Neuronal stem cell (in vitro differentiated cells): ENCODE data around the gene SLC9A8.

Source experiments
- DNase-seq: peaks from one replicate; pipeline ENCODE4 v3.0.0-alpha.2; 2013; ENCODE audit warnings: low spot score
- H2AFZ ChIP-seq: one replicate; pipeline ENCODE4 v1.6.1; 2013; ENCODE audit warnings: mild to moderate bottlenecking, low read length, inconsistent platforms
- H2AK5ac ChIP-seq: 2 replicates; pipeline ENCODE4 v1.6.1; 2013; ENCODE audit warnings: low read depth, mild to moderate bottlenecking, inconsistent platforms, low read length, moderate library complexity, mixed read lengths
- H2BK120ac ChIP-seq: 2 replicates; pipeline ENCODE4 v1.6.1; 2013; ENCODE audit warnings: low read depth, mild to moderate bottlenecking, inconsistent platforms, low read length, moderate library complexity, mixed read lengths
- H2BK12ac ChIP-seq: one replicate; pipeline ENCODE4 v1.6.1; 2013; ENCODE audit warnings: low read length, inconsistent platforms
- H2BK15ac ChIP-seq: 2 replicates; pipeline ENCODE4 v1.6.1; 2013; ENCODE audit warnings: mild to moderate bottlenecking, low read length, inconsistent platforms, mixed read lengths
- H2BK5ac ChIP-seq: one replicate; pipeline ENCODE4 v1.6.1; 2013; ENCODE audit warnings: inconsistent platforms, mild to moderate bottlenecking, low read length, moderate library complexity
- H3K14ac ChIP-seq: one replicate; pipeline ENCODE4 v1.6.1; 2013; ENCODE audit warnings: low read length, inconsistent platforms
- H3K18ac ChIP-seq: 2 replicates; pipeline ENCODE4 v1.6.1; 2013; ENCODE audit warnings: low read length, inconsistent platforms
- H3K23ac ChIP-seq: 2 replicates; pipeline ENCODE4 v1.6.1; 2013; ENCODE audit warnings: low read depth, mild to moderate bottlenecking, mixed read lengths, low read length, inconsistent platforms; ENCODE audit not compliant: poor library complexity
- H3K27ac ChIP-seq: replicated peaks from 3 replicates; pipeline ENCODE4 v1.5.1; 2013; ENCODE audit warnings: low read length, inconsistent platforms
- H3K27me3 ChIP-seq, 3 experiments: 2 replicates each; pipeline ENCODE4 v1.6.1; 2013; ENCODE audit warnings: low read length in 3 of 3, mild to moderate bottlenecking in 2 of 3, inconsistent platforms in 1 of 3, low read depth in 1 of 3, mixed read lengths in 1 of 3, moderate library complexity in 1 of 3; ENCODE audit not compliant: control insufficient read depth in 3 of 3, insufficient read depth in 3 of 3
- H3K36me3 ChIP-seq, 2 donors: replicated peaks in 1 of 2; 2 replicates each; pipeline ENCODE4 v1.6.1; 2013; ENCODE audit warnings: low read length in 2 of 2; ENCODE audit not compliant: control insufficient read depth in 2 of 2, insufficient read depth in 2 of 2
- H3K4ac ChIP-seq: 2 replicates; pipeline ENCODE4 v1.6.1; 2013; ENCODE audit warnings: inconsistent platforms, mild to moderate bottlenecking, low read length, moderate library complexity
- H3K4me1 ChIP-seq, 2 donors: 1 replicate in 1 of 2; 2 replicates in 1 of 2; pipeline ENCODE4 v1.6.1; 2013; ENCODE audit warnings: low read length in 2 of 2, low read depth in 1 of 2; ENCODE audit not compliant: control insufficient read depth in 2 of 2, insufficient read depth in 1 of 2
- H3K4me2 ChIP-seq: one replicate; pipeline ENCODE4 v1.6.1; 2013; ENCODE audit warnings: mild to moderate bottlenecking, low read length, inconsistent platforms; ENCODE audit not compliant: insufficient read depth, poor library complexity, severe bottlenecking
- H3K4me3 ChIP-seq, 2 donors: 2 replicates each; pipeline ENCODE4 v1.5.1; 2013; ENCODE audit warnings: low read length in 2 of 2, mild to moderate bottlenecking in 2 of 2, inconsistent platforms in 1 of 2, moderate library complexity in 1 of 2
- H3K79me1 ChIP-seq: one replicate; pipeline ENCODE4 v1.6.1; 2013; ENCODE audit warnings: low read depth, mild to moderate bottlenecking, inconsistent platforms, low read length, moderate library complexity
- H3K9ac ChIP-seq: one replicate; pipeline ENCODE4 v1.6.1; 2013; ENCODE audit warnings: mild to moderate bottlenecking, low read depth, low read length, inconsistent platforms; ENCODE audit not compliant: poor library complexity
- H3K9me3 ChIP-seq, 2 donors: replicated peaks in 1 of 2; 2 replicates each; pipeline versions ENCODE3 to v1.6.1; 2013; ENCODE audit warnings: low read length in 2 of 2, mild to moderate bottlenecking in 2 of 2, inconsistent platforms in 1 of 2, low read depth in 1 of 2, mixed read lengths in 1 of 2, moderate library complexity in 1 of 2; ENCODE audit not compliant: control insufficient read depth in 2 of 2, insufficient read depth in 1 of 2
- H4K8ac ChIP-seq: one replicate; pipeline ENCODE4 v1.6.1; 2013; ENCODE audit warnings: low read depth, mild to moderate bottlenecking, inconsistent platforms, low read length, moderate library complexity
- H4K91ac ChIP-seq: one replicate; pipeline ENCODE4 v1.6.1; 2013; ENCODE audit warnings: low read length, low read depth, mild to moderate bottlenecking, inconsistent platforms; ENCODE audit not compliant: poor library complexity
- WGBS, 2 donors: extraction: QIAGEN DNeasy Blood & Tissue Kit; methylation state at CpG; one replicate each; pipeline ENCODE4 v1.1.7; 2013; ENCODE audit warnings: missing lambda C conversion rate in 2 of 2, mixed read lengths in 1 of 2; ENCODE audit not compliant: insufficient read length in 2 of 2, insufficient replicate concordance in 1 of 2; ENCODE audit errors: extremely low coverage in 2 of 2; 5-methylcytosine and 5-hydroxymethylcytosine counted together

The SLC9A8 gene

DNA sequence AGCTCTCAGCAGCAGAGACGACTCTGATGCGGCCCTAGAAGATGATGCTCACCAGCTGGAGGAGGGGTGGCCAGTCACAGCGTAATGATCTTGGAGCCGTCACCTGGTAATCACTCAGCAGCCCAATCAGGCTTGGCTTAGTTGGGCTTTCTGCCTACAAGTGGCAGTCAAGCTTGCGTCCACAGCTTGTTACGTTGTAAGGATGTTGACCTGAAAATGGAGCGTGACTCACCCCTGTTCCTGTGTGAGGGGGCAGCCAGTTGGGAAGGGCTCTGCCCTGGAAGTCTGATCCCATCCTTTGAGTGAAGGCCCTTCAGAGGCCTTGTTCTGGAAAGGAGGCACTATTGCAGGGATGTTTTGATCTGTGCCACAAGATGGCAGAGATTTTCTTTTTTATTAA lies 52.9 kb downstream of the SLC9A8 start:
- Histone ChIP-seq H3K4ac (no peak overlapping the region), H2AFZ (no peak overlapping the region), H3K79me1 (no peaks in the 10 kb centered on the region), H2AK5ac (no peak overlapping the region), H3K23ac (no peak overlapping the region), H4K8ac (no peak overlapping the region), H3K9ac (no peak overlapping the region), H2BK12ac (no peak overlapping the region), H3K18ac (no peak overlapping the region), H3K4me1 (peaks cover 2 to 10% of the 10 kb centered on the region in 2 donors), H3K9me3 (no peaks in the 10 kb centered on the region), H3K14ac (no peak overlapping the region), H3K4me3 (no peak overlapping the region), H3K27ac (no peak overlapping the region), H3K27me3 (no peaks in the 10 kb centered on the region), H4K91ac (no peak overlapping the region), H2BK120ac (no peak overlapping the region), H3K36me3 (peaks cover 6 to 35% of the 10 kb centered on the region in 2 donors), H2BK5ac (no peak overlapping the region), H3K4me2 (no peak overlapping the region), H2BK15ac (no peak overlapping the region)
- WGBS, 2 donors = no CpG with 5 or more reads among the region's 7 CpGs
- DNase-seq = no peak

DNA sequence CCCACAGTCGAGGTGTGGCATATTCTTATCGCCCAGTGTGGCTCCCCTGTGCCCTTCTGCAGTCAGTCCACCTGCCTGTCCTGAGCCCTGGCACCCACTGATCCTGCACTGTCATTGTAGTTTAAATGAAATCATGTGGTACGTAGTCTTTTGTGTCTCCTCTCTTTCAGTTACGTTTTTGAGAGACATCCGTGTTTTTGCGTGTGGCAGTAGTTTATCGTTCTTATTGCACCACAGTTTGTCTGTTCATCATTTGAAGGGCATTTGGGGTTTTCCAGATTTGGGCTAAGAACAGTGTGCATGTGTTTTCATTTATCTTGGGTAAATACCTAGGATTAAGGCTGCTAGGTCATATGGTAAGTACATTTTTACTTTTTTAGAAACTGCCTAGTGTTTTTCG lies 53.4 kb downstream of the SLC9A8 start:
- Histone ChIP-seq H3K9ac (no peak overlapping the region), H3K4ac (no peak overlapping the region), H2BK12ac (no peak overlapping the region), H3K4me3 (no peak overlapping the region), H3K36me3 (peaks cover 6 to 35% of the 10 kb centered on the region in 2 donors), H3K18ac (no peak overlapping the region), H4K8ac (no peak overlapping the region), H2AK5ac (no peak overlapping the region), H3K9me3 (no peaks in the 10 kb centered on the region), H2BK5ac (no peak overlapping the region), H4K91ac (no peak overlapping the region), H2BK120ac (no peak overlapping the region), H3K14ac (no peak overlapping the region), H3K27me3 (no peaks in the 10 kb centered on the region), H3K4me2 (no peak overlapping the region), H3K79me1 (no peaks in the 10 kb centered on the region), H3K4me1 (peaks cover 2 to 10% of the 10 kb centered on the region in 2 donors), H2BK15ac (no peak overlapping the region), H3K23ac (no peak overlapping the region), H2AFZ (no peak overlapping the region), H3K27ac (no peak overlapping the region)
- no CpG with 5 or more reads among the region's 8 CpGs for WGBS, 2 donors
- DNase-seq = no peak

DNA sequence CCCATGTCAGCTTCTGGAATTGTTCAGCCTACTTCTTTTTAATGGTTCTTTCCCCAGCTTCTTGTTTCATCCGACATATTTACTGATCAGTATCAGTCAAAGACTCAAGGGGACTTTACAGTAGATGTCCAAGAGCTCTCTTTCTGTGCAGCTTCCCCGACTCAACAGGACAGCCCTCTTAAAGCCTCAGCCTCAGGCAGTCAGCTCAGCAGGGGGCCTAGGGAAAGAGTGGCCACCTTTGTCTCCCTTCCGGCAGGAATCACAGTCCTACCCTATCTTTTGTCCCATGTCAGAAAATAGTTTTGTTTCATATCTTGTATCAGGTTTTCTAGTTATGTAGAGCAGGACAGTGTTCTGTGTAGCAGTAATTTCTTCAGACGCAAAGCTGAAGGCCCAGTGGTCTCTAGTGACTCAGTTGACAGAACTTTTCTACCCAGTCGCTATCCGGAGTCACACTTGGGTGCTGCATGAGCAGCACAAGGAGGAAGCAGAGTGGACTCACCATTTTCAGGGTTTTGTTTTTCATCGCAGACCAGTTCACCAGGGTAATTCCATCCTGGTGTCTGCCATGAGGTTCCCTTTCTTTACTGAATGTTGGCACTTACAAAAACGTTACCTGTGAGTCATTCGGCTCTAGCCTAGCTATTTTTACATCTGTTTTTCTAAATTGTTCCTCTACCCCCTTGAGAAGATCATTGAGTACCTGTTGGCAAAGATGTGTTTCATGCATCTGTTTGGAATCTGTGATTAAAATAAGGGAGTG lies 55.0 kb downstream of the SLC9A8 start:
- Histone ChIP-seq H3K4me2 (no peak overlapping the region), H3K14ac (no peak overlapping the region), H3K9me3 (no peaks in the 10 kb centered on the region), H2BK120ac (no peak overlapping the region), H2BK15ac (no peak overlapping the region), H3K4me1 (peaks cover 2 to 10% of the 10 kb centered on the region in 2 donors), H3K4ac (no peak overlapping the region), H3K4me3 (no peak overlapping the region), H2AK5ac (no peak overlapping the region), H3K79me1 (no peaks in the 10 kb centered on the region), H2BK12ac (no peak overlapping the region), H4K8ac (no peak overlapping the region), H3K27me3 (no peaks in the 10 kb centered on the region), H3K18ac (no peak overlapping the region), H3K36me3 (peaks cover 6 to 35% of the 10 kb centered on the region in 2 donors), H2AFZ (no peak overlapping the region), H3K23ac (no peak overlapping the region), H3K9ac (no peak overlapping the region), H2BK5ac (no peak overlapping the region), H3K27ac (no peak overlapping the region), H4K91ac (no peak overlapping the region)
- no CpG with 5 or more reads among the region's 9 CpGs for WGBS, 2 donors
- no peak for DNase-seq

DNA sequence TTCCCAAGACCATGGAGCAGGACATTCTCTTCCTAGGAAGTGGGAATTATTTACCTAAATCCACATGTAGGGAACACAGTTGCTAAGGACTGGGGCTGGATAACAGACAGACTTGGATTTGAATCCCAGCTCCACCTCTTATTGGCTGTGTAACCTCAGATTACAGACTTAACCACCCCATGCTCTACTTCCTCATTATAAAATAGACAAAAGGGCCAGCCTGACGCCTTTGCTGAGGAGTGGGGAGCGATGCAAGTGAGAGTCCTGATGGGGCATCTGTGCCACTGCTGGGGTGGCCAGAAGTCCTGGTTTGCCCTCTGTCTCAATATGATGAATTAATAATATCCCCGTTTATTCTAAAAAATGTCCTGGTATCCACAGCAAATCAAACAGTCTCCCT lies 55.9 kb downstream of the SLC9A8 start:
- DNase-seq = no peak
- H3K4me3 ChIP-seq = no peak overlapping the region
- H3K18ac ChIP-seq = no peak overlapping the region
- no peaks in the 10 kb centered on the region for H3K27me3 ChIP-seq
- H4K8ac ChIP-seq = no peak overlapping the region
- no peak overlapping the region for H2BK15ac ChIP-seq
- no peak overlapping the region for H3K4ac ChIP-seq
- H3K9ac ChIP-seq = no peak overlapping the region
- H3K4me2 ChIP-seq = no peak overlapping the region
- no peak overlapping the region for H2BK120ac ChIP-seq
- H3K9me3 ChIP-seq = no peaks in the 10 kb centered on the region
- no peak overlapping the region for H2AFZ ChIP-seq
- H2BK5ac ChIP-seq = no peak overlapping the region
- peaks cover 6 to 37% of the 10 kb centered on the region in 2 donors for H3K36me3 ChIP-seq
- H2AK5ac ChIP-seq = no peak overlapping the region
- H3K79me1 ChIP-seq = no peaks in the 10 kb centered on the region
- H3K23ac ChIP-seq = no peak overlapping the region
- WGBS, 2 donors = no CpG with 5 or more reads among the region's 3 CpGs
- peaks cover 2 to 10% of the 10 kb centered on the region in 2 donors for H3K4me1 ChIP-seq
- H2BK12ac ChIP-seq = no peak overlapping the region
- no peak overlapping the region for H4K91ac ChIP-seq
- H3K27ac ChIP-seq = no peak overlapping the region
- H3K14ac ChIP-seq = no peak overlapping the region
